ENCODE data around the gene C1QTNF12.
"Not testable (repeated sequence)": the region's sequence is repeated elsewhere in the genome, so short reads cannot be mapped to it uniquely, and the experiment has no call there.

The C1QTNF12 gene

DNA sequence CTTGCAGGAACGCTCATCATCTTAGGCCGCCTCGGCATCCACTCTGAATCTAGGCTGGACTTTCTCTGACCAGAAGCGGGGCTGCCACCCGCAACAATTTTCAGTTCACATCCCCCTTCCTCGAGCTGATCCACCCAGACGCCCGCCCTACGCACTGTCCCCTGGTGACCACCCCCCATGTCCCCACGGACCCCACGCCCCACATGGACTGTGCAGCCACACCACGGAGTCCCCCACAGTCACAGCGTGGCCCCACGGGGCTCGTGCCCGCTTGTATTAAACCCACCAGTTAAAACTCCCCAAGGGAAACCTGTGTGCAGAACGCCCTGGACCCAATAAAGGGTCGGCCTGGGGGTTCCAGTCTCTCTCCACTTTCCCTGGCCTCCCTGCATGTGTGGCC is 13.0 kb upstream of the C1QTNF12 start:
- no peak for DNase-seq (ENCODE audit: low read depth)

DNA sequence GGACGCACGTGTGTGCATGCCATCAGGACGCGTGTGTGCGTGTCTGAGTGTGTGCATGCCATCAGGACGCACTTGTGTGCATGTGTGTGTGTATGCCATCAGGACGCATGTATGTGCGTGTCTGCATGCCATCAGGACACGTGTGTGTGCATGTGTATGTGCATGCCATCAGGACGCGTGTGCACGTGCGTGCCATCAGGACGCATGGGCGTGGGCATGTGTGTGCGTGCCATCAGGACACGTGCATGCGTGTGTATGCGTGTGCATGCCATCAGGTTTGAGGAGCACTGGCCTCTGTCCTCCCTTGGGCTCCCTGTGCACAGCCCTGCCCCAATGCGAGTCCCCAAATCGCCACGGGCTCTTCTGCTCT is 12.6 kb upstream of the C1QTNF12 start:
- no peak for DNase-seq (ENCODE audit: low read depth)

DNA sequence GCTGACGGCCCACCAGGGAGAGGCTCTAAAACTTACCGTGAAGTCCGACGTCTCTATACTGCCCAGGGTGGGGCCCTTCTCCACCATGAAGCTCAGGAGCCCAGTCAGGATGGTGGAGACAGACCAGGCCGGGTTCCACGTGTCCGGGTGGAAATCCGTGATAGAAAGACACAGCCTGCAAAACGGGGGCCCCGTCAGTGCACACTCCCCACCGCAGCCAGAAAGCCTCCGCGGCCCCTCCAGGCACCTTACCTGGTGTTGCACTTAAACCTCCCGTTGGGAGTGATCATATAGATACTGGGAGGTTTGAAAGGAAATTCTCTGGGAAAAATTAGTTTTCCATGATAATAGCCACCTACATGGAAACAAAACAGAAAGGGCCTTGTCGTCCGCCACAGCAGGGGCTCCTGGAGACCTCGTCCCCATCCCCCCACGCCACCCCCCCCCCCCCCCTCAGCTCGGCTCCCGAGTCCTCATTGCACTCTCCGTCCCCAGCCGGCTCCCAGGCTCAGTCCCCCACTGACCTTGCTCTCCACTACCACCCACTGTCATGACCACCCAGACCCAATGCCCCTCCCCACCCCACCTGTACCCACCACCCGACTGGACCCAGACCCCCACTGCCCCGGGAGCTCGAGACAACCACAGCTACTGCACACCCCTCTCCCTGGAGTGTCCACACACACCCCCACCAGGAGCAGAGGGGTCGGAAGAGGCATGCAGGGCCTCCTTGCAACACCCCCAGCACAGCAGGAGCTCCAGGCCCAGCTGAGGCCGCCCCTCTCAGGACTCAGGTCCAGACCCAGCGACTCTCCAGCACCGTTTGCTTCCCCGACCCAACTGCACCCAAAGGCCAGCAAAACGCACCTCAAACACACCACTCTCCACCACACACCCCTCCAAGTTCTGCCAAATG is 10.7 kb upstream of the C1QTNF12 start:
- no peak for DNase-seq (ENCODE audit: low read depth)

DNA sequence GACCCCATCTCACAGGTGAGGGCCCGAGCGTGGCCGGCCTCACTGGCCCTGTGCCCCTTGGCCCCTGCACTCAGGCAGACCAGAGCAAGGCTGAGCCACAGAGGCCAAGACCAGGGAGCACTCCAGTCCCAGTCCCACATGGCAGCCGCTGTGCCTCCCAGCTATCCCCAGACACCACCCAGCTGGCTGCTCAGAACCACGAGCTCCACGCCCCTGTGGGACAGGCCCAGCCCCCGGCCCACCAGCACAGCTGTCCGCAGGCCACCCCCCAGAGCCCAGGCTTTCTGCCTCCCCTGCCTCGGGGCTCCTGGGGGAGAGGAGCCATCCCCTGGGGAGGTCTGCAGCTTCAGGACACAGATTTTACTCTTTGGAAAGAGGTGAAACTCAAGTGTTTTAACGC is 9.1 kb upstream of the C1QTNF12 start:
- DNase-seq (ENCODE audit: low read depth): no peak

DNA sequence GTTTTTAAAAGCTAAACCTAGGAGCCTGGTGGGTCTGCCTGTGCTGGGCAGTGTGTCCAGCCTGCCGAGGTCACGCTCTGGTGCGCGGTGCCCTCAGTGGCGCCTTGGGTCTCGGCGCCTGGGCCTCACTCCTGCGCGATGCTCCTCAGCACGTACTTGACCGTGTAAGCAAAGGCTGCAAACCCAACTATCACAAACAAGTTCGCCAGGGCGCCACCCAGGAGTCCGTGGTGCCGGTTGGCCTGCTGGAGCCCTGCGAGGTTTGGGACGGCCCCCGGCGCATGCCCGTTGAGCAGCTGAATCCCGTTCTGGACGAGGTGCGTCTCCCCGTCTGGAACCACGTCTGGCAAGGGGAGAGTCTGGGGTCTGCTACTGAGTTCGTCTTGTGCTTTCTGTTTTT is 8.6 kb upstream of the C1QTNF12 start:
- no peak for DNase-seq (ENCODE audit: low read depth)

DNA sequence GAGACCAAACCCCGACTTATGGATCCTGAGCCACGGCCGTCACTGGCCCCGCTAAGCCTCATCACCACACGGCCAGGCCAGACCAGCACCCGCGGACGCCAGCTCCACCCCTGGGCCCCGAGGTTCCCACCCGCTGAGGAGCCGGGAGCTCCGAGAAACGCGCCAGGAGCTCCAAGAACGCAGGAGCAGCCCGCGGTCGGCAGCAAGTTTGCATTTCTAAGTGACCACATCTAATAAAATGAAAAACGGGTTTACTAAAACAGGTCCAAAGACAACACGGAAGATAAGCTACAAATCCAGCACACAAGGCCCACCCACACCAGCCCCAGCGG is 8.1 kb upstream of the C1QTNF12 start:
- no peak for DNase-seq (ENCODE audit: low read depth)

DNA sequence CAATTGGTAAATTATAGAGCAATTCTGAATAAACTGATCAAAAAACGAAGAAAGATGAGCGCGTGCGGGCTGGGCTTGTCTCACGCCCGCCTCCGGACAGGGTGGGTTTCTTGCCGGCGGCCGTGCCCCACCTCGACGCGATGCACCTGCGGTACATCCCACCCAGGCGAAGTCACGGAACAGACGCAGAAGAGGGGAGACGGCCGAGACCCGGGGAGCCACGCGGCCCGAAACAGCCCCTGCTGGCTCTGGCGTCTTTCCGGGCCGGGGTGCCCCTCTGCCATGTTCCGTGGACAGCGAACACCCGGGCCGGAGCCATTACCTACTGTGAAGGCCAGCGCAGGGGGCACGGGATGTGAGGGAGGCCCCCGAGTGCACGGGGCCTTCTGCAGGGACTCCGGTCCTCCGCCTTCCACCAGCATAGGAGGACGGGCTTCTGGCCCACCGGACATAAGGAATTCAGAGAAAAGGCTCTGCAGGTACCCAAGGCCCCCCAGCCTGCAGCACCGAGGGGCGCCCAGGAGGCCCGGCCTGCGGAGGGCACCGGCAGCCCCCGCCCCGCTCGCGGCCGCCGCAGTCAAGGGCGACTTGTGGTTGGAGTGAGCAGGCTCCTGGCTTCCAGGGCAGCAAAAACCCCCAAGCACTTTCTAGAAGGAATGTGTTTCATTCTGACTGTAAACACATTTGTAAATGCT is 7.6 kb upstream of the C1QTNF12 start:
- no peak for DNase-seq (ENCODE audit: low read depth)

DNA sequence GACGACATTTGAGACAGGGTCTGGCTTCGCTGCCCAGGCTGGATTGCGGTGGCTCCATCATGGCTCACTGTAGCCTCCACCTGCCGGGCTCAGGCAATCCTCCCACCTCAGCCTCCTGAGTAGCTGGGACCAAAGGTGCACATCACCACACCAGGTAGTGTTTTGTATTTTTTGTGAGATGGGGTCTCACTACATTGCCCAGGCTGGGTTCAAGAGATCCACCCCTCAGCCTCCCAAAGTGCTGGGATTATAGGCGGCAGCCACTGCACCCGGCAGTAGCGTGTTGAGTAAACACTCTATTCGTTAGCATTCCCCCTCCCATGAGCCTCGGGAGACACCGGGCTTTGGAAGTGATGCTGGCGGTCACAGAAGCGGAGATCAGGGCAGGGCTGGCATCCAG is 6.8 kb upstream of the C1QTNF12 start:
- DNase-seq (ENCODE audit: low read depth): no peak

DNA sequence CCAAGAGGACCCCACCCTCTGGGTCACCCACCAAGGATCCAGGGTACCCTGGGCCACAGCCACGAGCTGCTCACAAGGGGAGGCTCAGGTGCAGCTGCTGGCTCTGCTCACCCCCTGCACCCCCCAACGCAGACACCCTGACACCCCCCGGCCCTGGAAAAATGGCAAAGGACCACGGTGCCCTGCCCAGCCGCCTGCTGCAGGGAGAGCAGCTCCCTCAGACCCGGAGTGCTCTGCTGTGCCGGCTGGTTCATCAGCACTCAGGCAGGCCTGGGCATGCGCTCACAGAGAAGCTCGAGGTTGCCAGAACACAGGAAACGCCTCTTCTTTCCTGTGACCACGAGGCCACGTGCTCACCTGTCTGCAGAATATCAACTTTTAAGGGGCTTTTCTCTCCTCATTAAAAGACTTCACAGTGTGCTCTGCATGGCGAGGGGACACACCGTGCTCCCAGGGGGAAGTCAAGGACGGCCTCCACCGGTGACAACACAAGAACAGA is 4.3 kb upstream of the C1QTNF12 start:
- DNase-seq (ENCODE audit: low read depth): no peak

DNA sequence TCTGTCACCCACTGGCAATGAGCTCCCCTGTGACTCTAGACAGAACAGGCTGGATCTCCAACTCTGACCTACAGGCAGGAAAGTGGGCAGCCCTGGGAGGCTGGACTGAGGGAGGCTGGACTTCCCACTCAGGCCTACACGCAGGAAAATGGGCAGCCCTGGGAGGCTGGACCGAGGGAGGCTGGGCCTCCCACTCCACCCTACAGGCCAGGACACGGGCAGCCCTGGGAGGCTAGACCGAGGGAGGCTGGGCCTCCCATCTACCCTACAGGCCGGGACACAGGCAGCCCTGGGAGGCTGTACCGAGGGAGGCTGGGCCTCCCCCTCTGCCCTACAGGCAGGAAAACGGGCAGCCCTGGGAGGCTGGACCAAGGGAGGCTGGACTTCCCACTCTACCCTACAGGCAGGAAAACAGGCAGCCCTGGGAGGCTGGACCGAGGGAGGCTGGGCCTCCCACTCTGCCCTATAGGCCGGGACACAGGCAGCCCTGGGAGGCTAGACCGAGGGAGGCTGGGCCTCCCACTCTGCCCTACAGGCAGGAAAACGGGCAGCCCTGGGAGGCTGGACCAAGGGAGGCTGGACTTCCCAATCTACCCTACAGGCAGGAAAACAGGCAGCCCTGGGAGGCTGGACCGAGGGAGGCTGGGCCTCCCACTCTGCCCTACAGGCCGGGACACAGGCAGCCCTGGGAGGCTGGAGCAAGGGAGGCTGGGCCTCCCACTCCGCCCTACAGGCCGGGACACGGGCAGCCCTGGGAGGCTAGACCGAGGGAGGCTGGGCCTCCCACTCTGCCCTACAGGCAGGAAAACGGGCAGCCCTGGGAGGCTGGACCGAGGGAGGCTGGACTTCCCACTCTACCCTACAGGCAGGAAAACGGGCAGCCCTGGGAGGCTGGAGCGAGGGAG is 1.7 kb upstream of the C1QTNF12 start:
- not testable (repeated sequence) for DNase-seq (ENCODE audit: low read depth)

DNA sequence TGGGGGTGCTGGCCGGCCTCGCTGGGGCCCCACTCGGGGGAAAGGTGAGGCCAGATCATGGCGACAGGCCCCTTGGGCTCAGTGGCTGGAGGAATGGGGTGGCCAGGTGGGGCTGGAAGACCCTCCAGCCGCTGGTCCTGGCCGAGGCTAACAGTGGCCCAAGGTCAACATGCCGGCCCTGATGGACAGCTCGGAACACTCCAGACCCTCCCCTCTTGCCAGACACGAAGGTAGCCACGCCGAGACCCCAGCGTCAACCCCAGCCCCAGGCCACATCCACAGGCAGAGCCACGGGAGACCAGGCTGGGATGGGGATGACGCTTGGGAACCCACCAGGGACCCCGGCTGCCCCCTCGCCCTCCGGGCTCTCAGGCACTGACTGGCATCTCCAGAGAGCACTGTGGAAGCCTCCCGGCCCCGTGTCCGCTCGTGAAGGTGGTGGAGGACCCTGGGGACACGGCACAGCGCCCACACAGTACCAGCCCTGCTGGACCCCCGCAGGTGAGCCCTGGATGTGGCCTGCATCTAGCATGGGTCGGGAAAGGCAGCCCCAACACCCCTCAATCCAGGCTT is 905 bp upstream of the C1QTNF12 start:
- DNase-seq (ENCODE audit: low read depth): no peak

DNA sequence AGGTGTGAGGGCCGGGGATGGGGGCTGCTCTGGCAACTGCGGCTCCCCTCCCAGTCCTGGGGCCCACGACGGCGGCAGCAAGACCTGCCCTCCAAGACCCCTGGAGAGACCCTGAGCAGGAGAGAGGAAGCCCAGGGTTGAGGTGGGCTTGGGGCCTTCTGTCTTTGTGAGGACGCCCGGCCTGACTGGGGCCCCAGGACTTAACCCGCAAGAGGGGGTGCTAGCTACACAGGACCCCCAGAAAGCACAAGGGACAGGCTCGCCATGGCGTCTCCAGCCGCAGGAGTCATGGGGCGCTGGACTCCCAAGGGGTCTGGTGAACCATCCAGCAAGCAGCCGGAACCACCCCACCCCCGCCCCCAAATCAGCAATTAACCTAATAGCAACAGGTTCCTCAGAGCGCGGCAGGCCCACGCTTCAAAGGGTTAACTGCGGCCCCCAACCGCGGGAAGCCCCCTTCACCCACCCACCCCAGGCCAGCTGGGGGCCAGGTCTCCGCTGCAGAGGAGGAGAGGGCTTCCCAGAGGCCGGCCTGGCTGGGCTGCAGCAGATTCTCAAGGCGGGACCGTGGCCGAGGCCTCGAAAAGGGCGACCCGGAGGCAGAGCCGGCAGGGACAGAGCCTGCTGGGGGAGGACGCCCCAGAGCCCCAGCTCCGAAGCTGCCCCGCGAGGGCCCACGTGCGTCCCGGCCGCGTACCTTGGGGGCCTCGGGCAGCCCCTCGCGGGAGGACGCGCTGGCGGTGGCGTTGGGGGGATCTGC is 525 bp downstream of the C1QTNF12 start:
- DNase-seq (ENCODE audit: low read depth): no peak

DNA sequence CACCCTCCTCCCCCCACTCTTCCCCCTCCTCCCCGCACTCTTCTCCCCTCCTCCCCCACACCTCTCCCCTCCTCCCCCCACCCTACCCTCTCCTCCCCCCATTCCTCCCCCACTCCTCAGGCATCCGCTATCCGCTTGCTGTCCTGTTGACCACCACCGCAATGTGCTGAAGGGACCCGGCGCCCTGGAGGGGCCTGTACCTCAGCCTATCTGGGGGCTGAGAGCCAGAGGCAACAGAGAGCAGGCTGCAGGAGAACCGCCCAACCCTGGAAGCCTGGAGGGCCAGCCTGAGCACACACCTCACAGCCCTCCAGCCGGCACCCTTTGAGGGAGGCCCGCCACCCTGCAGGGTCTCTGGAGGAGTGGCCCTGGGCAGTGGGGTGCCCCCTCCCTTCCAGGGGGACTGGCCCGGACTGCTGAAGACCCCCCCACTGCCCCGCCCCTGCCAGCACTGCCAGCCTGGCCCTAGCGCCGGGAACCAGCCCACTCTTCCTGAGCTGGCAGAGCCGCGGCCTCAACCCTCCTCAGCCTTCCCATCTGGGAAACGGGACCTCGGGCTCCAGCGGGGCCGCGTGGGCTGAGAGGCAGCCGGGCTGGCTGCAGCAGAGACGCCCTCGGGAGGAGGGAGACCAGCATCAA is 1.2 kb downstream of the C1QTNF12 start:
- no peak for DNase-seq (ENCODE audit: low read depth)

DNA sequence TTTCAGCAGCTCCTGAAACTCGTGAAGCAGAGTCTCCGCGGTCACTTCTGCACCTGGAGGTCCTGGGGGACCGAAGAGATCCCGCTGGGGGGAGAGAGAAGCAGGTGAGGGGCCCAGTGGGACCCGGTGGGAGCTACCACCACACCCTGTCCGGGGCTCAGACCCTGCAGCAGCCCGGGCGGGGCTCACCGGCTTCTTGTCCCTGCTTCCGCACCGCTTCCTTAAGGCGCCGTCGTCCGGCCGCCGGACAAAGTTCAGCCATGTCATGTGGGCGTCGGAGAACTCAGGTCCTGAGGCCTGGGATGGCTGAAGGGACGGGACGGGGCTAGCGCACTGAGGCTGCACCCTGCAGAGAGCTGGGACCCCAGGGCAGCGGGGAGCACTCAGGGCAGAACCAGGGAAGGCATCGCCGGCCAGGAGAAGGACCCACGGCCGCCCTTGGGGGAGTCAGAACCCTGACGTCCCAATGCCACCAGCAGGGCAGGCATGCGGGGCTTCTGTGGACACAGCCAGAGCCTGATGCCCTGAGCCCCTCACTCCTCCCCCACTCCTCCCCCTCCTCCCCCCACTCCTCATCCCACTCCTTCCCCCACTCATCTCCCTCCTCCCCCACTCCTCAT is 2.2 kb downstream of the C1QTNF12 start:
- no peak for DNase-seq (ENCODE audit: low read depth)

DNA sequence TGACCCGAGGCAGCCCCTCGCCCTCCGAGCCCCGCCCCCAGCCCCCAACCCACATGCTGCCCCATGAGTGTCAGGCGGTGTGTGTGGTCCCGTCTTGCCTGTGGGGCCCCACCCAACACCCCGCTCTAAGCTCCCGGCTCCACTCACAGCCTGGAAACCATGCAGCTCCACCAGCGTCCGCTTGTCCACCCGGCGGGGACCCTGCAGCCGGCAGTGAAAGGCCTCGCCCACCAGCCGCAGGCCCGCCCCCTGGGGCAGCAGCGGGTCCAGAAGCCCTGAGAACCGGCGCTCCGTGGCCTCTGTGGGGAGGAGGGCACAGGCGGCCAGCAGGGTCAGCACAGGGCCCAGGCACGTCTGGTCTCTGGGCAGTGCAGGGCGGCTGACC is 2.7 kb downstream of the C1QTNF12 start:
- no peak for DNase-seq (ENCODE audit: low read depth)

DNA sequence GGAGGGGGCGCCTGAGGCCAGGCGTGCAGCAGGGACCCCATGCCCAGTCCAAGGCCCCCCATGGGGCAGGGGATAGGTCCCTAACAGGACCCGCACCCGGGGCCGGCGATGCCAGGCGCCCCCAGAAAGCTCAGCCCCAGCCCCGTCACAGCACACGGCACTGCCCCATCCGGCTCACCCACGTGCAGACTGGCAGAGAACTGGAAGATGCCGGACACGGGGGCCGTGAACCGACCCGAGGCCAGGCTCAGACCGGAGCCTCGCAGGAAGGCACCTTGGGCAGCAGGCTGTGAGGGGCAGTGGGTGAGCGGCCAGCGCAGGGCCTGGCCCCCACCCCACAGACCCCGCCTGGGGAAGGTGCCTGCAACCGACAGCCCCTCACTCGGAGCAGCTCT is 3.3 kb downstream of the C1QTNF12 start:
- DNase-seq (ENCODE audit: low read depth): no peak

DNA sequence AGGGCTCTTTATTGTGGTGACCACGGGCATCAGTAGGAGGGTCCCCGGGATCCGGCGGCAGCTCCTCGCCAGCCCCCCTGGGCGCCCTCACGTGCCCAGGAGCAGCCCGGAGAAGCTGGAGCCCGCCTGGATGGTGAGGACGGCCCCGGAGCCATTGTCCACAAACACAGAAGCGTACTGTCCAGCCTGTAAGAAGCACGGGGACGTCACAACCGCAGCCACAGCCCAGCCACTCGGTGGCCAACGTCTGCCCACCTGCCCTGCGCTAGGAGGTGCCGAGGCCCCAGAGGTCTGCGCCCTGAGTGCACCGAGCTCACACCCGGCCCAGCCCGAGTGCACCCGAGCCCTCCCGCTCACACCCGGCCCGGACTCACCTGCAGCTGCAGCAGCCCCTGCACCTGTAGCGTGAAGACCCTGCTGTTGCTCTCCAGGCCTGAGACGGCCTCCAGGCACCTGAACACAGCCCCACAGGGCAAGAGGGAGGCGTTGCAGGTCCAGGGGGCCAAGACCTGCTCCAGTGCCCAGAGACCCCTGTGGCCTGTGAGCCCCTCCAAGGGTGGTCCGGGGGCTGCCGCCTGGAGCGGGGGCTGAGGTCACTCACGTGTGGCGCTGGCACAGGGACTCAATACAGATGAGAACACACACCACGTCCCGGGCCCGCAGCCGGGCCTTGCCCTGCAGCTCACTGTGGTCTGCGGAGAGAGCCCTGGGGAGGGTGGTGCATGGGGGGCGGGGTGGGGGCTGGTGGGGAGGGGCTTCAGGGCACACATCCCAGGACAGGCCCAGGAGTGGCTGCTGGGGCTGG is 3.9 kb downstream of the C1QTNF12 start:
- no peak for DNase-seq (ENCODE audit: low read depth)

DNA sequence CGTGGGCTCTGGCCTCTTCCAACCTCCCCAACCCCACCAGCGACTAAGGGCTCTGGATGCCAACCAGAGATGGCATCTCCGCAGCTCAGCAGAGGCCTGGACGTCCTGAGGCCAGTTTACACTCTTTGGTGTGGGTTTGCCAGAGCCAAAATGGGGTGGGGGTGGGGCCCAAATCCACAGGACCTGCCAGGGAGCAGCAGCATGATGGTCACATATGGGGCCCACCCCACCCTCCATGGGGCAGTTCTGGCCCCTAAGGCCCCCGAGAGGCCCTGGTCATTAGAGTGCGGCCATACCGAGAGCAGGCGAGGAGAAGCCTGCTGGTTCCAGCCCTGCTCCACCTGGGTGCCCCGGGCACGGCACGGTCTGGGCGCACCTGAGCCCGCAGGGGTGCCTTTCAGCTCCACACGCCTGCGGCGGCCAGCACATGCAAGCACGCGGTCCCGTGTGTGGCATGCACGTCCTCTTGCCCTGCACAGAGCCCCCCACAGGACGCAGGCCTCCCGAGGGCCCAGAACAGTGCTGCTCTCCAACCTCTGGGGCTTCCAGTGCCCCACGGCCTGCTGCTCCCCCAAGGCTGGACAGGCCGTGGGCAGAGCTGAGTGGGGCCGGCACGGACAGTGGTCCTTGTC is 4.8 kb downstream of the C1QTNF12 start:
- no peak for DNase-seq (ENCODE audit: low read depth)

Measured in GM04504 (cell line).